Measurements from ENCODE around the gene MOB2.
"Not testable (repeated sequence)": the region's sequence is repeated elsewhere in the genome, so short reads cannot be mapped to it uniquely, and the experiment has no call there.

MOB2 gene

DNA sequence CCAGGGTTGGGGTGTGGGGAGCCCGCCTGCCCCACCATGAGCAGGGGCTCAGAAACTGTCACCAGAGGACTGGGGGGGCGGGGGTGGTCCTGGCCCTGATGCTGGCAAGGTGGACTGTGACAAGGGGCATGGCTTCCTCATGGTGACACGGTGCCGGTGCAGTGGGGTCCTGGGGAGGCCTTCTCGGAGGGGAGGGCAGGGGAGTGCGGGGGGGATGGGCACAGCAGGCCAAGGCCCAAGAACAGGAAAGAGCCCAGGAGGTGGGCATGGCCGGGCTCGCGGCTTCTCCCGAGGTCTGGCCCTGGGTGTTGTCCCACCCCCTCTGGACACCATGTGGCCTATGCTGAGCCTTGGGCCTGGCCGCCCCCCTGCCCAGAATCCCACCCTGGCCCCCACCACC is 47.2 kb downstream of the MOB2 start:
- DNase-seq = no peak

DNA sequence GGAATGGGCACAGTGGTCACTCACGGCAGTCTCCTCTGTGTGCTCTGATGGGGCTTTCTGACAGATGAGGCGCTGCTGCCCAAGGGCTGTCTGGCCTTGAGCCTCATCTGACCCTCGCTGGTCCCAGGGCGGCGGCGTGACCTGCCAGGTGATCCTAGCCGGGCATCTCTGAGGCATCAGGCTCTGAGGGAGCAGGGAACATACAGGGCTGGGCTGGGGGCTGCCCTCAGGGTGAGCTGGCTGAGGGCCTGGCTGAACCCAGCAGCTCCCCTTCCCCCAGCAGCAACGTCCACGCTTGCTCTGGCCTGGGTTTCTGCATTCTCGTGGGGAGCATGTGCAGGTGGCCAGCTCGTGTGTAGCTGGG is 47.6 kb downstream of the MOB2 start:
- no peak for DNase-seq

DNA sequence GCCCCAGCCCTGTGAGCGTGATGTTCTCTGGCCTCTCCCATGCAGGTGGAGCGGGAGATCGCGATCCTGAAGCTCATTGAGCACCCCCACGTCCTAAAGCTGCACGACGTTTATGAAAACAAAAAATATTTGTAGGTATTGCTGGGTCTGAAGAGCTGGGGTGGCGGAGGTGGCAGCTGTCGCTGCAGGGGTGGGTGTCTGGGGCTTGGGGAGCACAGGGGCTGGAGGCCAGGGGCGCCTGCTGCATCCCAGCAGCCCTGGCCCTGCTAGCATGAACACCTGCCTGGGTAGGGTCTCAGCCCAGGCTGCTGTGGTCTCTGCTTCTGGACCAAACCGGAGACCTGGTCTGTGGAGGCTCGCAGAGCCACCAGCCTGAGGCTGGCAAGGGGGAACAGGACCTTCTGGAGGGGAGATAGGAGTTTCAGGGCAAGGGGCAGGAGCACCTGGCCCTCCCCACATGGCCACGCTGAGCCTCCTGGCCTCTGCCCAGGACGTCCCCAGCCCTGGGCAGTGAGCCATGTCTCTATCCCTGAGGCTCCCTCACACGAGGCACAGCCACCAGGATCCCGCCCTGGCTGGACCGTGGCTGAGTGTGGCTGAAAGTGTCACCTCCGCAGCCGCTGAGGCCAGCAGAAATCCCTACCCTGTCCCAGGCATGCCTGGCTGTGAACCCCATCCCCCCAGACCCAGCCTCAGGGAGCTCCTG is 48.2 kb downstream of the MOB2 start:
- no peak for DNase-seq

DNA sequence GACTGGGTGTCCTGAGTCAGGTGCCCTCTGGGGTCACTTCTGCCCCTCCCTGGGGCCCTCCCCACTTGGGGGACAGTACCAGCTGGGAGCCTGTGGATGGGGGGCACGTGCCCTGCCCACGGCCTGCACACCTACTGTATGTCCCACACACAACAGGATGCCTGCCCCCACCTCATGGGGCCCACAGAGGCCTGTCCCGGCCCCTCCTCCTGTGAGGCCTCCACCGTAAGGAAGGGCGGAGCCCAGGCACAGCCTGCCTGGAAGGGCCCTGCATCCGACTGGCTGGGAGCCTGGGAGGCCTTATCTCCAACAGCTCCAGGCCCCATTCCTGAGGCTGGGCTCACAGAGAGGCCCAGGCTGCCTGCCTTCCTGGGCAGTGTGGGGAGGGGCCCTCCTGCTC is 49.1 kb downstream of the MOB2 start:
- no peak for DNase-seq

GRCh38 chr11:1436468-1437039 is 50.0 kb downstream of the MOB2 start:
- no peak for DNase-seq

- no peak for DNase-seq
Observed at GRCh38 chr11:1435820-1436467, 50.6 kb downstream of the MOB2 start.

DNA sequence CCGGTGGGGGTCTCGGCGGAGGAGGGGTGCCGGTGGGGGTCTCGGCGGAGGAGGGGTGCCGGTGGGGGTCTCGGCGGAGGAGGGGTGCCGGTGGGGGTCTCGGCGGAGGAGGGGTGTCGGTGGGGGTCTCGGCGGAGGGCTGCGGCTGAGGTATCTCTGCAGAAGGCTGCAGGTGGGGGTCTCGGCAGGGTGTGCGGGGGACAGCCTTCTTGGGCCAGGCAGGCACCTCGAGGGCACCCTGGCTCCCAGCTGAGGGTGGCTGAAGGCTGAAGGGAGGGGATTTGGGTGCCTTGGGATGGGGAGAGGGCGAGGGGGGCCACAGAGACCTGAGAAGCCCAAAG is 51.1 kb downstream of the MOB2 start:
- DNase-seq = not testable (repeated sequence)

GRCh38 chr11:1433977-1434640 is 52.5 kb downstream of the MOB2 start:
- no peak for DNase-seq

DNA sequence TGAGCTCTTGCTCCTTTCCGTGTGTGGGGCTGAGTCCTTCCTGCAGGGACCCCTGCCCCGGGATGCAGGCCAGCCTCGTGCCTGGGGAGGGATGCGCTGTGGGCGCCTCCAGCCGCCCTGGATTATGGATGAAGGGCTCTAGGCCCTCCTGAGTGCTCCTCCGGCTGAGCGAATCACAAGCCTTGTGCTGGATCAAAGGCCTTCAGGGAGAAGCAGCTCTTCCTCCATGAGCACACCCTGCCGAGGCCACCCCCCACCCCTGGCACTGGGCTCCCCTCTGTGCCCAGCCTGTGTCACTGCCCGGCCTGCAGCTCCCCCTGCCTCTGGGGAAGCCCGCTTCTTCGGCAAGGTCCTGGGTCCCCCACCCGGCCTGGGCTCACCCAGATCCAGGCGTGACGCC is 53.0 kb downstream of the MOB2 start:
- DNase-seq = no peak

- no peak for DNase-seq
Observed at GRCh38 chr11:1428762-1429316, 57.7 kb downstream of the MOB2 start.

DNA sequence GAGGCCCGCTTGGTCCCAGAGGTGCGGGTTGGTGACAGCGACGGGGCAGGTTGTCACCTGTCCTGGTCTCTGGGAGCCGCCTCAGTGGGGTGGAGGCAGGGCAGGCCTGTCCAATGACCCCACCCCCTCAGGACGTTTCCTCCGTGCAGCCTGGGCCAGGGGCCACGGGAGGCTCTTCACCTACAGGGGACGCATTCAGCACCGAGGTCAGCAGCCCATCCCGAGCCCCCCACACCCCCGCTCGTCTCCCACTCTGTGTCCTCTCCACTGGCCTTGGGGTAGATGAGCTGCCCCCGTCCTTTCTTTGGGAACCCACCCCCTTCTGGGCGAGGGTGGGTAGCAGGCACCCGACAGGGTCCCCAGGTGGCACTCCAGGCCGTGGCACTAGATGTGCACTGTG is 61.1 kb downstream of the MOB2 start:
- DNase-seq = no peak

- DNase-seq = no peak
Observed at GRCh38 chr11:1425006-1425405, 61.6 kb downstream of the MOB2 start.

DNA sequence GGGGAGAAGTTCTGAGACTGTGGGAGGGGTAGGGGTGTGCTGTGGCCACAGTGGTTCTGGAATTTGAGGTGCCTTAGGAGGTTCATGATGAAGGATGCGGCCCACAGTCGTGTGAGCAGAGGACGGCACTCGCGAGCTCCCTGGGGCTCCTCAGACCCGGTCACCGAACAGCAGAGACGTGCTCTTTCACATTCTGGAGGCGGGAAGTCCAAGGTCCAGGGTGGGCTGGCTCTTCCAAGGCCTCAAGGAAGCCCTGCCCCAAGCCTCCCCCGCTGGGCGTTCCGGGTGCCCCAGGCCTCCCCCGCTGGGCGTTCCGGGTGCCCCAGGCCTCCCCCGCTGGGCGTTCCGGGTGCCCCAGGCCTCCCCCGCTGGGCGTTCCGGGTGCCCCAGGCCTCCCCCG is 63.2 kb downstream of the MOB2 start:
- not testable (repeated sequence) for DNase-seq

GRCh38 chr11:1422981-1423380 is 63.6 kb downstream of the MOB2 start:
- no peak for DNase-seq

- DNase-seq = no peak
Observed at GRCh38 chr11:1422481-1422880, 64.1 kb downstream of the MOB2 start.

DNA sequence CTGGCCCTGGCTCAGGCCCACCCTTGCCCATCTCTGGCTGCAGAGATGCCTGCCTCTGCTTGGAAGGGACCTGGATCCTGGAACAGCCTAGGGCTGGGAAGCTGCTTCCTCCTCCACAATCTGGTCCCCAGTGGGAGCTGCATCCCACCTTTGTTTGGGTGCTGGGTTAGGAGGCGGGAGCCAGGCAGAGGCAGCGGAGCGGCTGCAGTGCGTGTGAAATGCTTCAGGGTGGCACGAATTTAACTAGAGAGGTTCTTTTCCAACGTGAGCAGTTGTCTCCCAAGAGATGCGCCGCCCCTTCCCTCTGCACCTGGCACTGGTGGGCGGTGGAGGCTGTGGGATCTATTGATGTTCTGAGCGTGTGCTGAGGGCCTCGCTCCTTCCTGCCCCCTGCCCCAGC is 65.3 kb downstream of the MOB2 start:
- DNase-seq = no peak

DNA sequence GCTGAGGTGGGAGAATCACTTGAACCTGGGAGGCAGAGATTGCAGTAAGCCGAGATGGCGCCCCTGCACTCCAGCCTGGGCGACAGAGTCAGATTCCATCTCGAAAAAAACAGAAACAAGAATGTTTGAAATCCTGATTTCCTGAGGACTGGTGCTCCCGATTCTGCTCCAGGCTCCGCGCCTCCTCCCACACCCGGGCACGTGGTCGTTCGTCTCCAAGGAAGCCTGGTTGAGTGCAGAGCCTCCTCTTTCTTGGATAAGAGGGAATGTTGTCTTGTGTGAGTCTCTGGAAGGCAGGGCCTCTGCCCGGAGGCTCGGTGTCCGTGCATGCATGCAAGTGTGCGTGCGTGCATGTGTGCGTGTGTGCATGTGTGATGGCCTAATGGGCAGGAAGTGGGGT is 66.8 kb downstream of the MOB2 start:
- DNase-seq = no peak
